Measurements from ENCODE around the gene TNRC18.
"Not testable (repeated sequence)": the region's sequence is repeated elsewhere in the genome, so short reads cannot be mapped to it uniquely, and the experiment has no call there.

TNRC18 gene

DNA sequence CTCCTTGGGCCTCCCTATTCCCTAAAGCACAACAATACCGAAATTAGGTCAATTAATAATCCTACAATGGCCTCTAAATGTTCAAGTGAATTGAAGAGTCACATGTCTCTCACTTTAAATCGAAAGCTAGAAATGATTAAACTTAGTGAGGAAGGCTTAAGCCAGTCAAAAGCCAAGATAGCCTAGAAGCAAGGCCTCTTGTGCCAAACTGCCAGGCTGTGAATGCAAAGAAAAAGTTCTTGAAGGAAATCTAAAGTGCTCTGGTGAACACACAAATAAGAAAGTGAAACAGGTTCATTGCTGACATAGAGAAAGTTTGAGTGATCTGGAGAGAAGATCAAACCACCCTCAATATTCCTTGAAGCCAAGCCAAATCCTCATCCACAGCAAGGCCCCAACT lies 83.7 kb downstream of the TNRC18 start:
- H3K4me1 ChIP-seq (ENCODE audit: control insufficient read depth, insufficient read depth, low read length): no peaks in the 10 kb centered on the region
- 88 to 94% methylated on average over 2 of the region's 2 CpGs for WGBS, 2 experiments
- no peaks in the 10 kb centered on the region for H3K27me3 ChIP-seq (ENCODE audit: control insufficient read depth, insufficient read depth, low read length, poor library complexity, severe bottlenecking)
- no peak overlapping the region for H3K4me3 ChIP-seq (ENCODE audit: insufficient read depth, low read depth, low read length)
- peaks cover 2% of the 10 kb centered on the region for H3K9me3 ChIP-seq (ENCODE audit: control insufficient read depth, low read length)
- H3K36me3 ChIP-seq (ENCODE audit: control insufficient read depth, insufficient read depth, low read length): peaks cover 37% of the 10 kb centered on the region
- no peak overlapping the region for H3K27ac ChIP-seq (ENCODE audit: insufficient read depth, low read depth, low read length, poor library complexity, severe bottlenecking)

DNA sequence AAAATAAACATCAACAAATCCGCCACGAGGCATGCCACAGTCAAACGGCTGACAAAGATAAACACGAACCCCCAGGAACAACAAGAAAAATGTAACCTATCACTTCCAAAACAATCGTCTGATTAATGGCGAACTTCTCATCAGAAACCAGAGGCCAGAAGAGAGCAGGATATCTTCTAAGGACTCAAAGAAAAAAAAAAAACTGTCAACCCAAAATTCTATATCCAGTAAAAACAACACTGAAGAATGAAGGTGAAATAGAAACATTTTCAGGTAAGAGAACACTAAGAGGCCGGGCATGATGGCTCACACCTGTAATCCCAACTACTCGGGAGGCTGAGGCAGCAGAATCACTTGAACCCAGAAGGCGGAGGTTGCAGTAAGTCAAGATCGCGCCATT lies 86.6 kb downstream of the TNRC18 start:
- Histone ChIP-seq H3K27ac (ENCODE audit: insufficient read depth, low read depth, low read length, poor library complexity, severe bottlenecking) (no peak overlapping the region), H3K4me3 (ENCODE audit: insufficient read depth, low read depth, low read length) (no peak overlapping the region), H3K9me3 (ENCODE audit: control insufficient read depth, low read length) (no peaks in the 10 kb centered on the region), H3K36me3 (ENCODE audit: control insufficient read depth, insufficient read depth, low read length) (peaks cover 9% of the 10 kb centered on the region), H3K4me1 (ENCODE audit: control insufficient read depth, insufficient read depth, low read length) (no peaks in the 10 kb centered on the region), H3K27me3 (ENCODE audit: control insufficient read depth, insufficient read depth, low read length, poor library complexity, severe bottlenecking) (no peaks in the 10 kb centered on the region)
- 93% methylated on average over 11 of the region's 11 CpGs for WGBS, 2 experiments

DNA sequence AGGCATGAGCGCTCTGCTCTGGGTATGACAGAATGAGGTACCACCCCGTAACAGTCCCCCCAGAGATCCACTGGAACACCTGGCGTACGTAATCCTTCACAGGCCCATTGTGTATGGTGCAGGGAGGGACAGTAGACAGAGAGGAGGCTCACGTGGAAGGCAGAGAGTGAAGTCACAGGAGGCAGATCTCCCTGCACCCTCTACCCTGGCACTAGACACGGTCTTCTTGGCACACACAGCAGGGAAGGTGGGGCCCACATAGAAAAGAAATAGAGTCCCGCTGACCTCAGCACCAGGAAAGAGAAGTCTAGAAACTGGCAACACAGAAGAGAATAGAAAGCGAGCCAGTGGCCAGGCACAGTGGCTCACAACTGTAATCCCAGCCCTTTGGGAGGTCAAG lies 89.0 kb downstream of the TNRC18 start:
- H3K9me3 ChIP-seq (ENCODE audit: control insufficient read depth, low read length): no peaks in the 10 kb centered on the region
- H3K27me3 ChIP-seq (ENCODE audit: control insufficient read depth, insufficient read depth, low read length, poor library complexity, severe bottlenecking): no peaks in the 10 kb centered on the region
- no peak overlapping the region for H3K4me3 ChIP-seq (ENCODE audit: insufficient read depth, low read depth, low read length)
- no peak overlapping the region for H3K27ac ChIP-seq (ENCODE audit: insufficient read depth, low read depth, low read length, poor library complexity, severe bottlenecking)
- no peaks in the 10 kb centered on the region for H3K4me1 ChIP-seq (ENCODE audit: control insufficient read depth, insufficient read depth, low read length)
- peaks cover 9% of the 10 kb centered on the region for H3K36me3 ChIP-seq (ENCODE audit: control insufficient read depth, insufficient read depth, low read length)
- 94 to 95% methylated on average over 8 of the region's 8 CpGs for WGBS, 2 experiments

DNA sequence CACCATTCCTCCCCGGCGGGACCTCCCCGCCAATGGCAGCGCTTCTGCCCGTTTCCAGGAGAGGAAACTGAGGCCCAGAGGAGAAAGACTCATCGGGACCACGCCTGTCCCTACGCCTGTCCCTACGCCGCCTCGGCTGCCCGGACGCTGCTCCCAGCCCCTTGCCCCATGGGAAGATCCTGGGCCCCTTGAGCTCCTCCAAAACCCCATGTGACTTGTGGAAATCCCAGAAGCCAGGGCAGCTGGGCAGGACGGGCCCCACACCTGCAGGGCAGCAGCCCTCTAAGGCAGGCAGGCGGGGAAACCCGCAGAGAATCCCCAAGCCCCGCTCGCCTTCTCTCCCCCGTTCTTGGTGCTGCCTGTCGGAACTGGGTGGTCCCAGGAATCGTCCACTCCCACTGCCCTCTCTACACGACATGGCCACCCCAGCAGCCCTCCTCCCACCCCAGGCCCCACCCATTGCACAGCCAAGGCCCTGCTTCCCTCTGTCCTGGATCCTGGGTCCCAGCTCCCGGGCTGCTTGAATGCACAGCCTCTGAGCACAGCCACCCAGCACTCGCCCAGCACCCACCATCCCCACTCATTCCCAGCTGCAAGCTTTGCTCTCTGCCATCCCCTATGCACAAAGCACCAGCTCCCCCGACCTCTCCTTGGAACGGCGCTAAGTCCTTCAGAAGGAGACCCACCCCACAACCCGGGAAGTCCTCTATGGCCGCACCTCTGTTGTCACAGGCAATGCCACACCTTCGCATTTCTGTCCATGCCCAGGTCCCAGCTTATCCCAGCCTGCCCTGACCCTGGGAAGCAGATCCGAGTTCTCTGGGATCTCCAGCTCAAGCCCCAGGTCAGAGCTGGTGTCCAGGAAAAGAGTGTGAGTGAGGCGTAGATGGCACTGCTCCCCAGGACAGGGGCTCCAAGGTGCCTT lies 90.3 kb downstream of the TNRC18 start:
- no peak overlapping the region for H3K27ac ChIP-seq (ENCODE audit: insufficient read depth, low read depth, low read length, poor library complexity, severe bottlenecking)
- H3K4me3 ChIP-seq (ENCODE audit: insufficient read depth, low read depth, low read length): no peak overlapping the region
- H3K36me3 ChIP-seq (ENCODE audit: control insufficient read depth, insufficient read depth, low read length): peaks cover 9% of the 10 kb centered on the region
- 87 to 89% methylated on average over 32 of the region's 32 CpGs for WGBS, 2 experiments
- H3K27me3 ChIP-seq (ENCODE audit: control insufficient read depth, insufficient read depth, low read length, poor library complexity, severe bottlenecking): no peaks in the 10 kb centered on the region
- H3K4me1 ChIP-seq (ENCODE audit: control insufficient read depth, insufficient read depth, low read length): no peaks in the 10 kb centered on the region
- no peaks in the 10 kb centered on the region for H3K9me3 ChIP-seq (ENCODE audit: control insufficient read depth, low read length)

DNA sequence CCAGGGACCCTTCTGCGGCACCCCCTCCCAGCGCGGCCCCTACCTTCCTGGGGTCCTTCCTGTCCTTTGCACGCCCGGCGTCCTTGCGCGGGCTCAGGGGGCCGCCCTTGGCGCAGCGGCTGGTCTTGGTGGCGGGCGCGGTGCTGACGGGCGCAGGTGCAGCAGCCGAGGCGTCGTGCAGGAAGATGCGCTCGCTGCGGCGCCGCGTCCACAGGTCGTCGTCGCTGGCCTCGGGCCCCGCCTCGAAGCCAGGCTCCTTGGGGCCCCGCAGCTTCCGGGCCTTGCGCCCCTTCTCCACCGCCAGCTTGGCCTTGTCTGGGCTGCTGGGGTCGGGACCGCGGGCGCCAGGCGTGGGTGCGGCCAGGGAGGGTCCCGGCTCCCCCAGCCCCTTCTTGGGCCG lies 91.1 kb downstream of the TNRC18 start:
- Histone ChIP-seq H3K36me3 (ENCODE audit: control insufficient read depth, insufficient read depth, low read length) (peaks cover 9% of the 10 kb centered on the region), H3K4me1 (ENCODE audit: control insufficient read depth, insufficient read depth, low read length) (no peaks in the 10 kb centered on the region), H3K27ac (ENCODE audit: insufficient read depth, low read depth, low read length, poor library complexity, severe bottlenecking) (no peak overlapping the region), H3K9me3 (ENCODE audit: control insufficient read depth, low read length) (no peaks in the 10 kb centered on the region), H3K4me3 (ENCODE audit: insufficient read depth, low read depth, low read length) (no peak overlapping the region), H3K27me3 (ENCODE audit: control insufficient read depth, insufficient read depth, low read length, poor library complexity, severe bottlenecking) (no peaks in the 10 kb centered on the region)
- WGBS, 2 experiments: 96 to 97% methylated on average over 43 of the region's 43 CpGs

- no peaks in the 10 kb centered on the region for H3K4me1 ChIP-seq (ENCODE audit: control insufficient read depth, insufficient read depth, low read length)
- H3K27ac ChIP-seq (ENCODE audit: insufficient read depth, low read depth, low read length, poor library complexity, severe bottlenecking): no peak overlapping the region
- no peaks in the 10 kb centered on the region for H3K27me3 ChIP-seq (ENCODE audit: control insufficient read depth, insufficient read depth, low read length, poor library complexity, severe bottlenecking)
- no peaks in the 10 kb centered on the region for H3K9me3 ChIP-seq (ENCODE audit: control insufficient read depth, low read length)
- WGBS, 2 experiments: 94 to 95% methylated on average over 3 of the region's 3 CpGs
- H3K36me3 ChIP-seq (ENCODE audit: control insufficient read depth, insufficient read depth, low read length): peaks cover 4% of the 10 kb centered on the region
- no peak overlapping the region for H3K4me3 ChIP-seq (ENCODE audit: insufficient read depth, low read depth, low read length)
Observed at GRCh38 chr7:5330288-5330687, 93.3 kb downstream of the TNRC18 start.

- Histone ChIP-seq H3K9me3 (ENCODE audit: control insufficient read depth, low read length) (no peaks in the 10 kb centered on the region), H3K27ac (ENCODE audit: insufficient read depth, low read depth, low read length, poor library complexity, severe bottlenecking) (no peak overlapping the region), H3K4me1 (ENCODE audit: control insufficient read depth, insufficient read depth, low read length) (no peaks in the 10 kb centered on the region), H3K36me3 (ENCODE audit: control insufficient read depth, insufficient read depth, low read length) (peaks cover 3% of the 10 kb centered on the region), H3K27me3 (ENCODE audit: control insufficient read depth, insufficient read depth, low read length, poor library complexity, severe bottlenecking) (no peaks in the 10 kb centered on the region), H3K4me3 (ENCODE audit: insufficient read depth, low read depth, low read length) (no peak overlapping the region)
- WGBS, 2 experiments: 90 to 95% methylated on average over 10 of the region's 10 CpGs
Observed at GRCh38 chr7:5324961-5325360, 98.7 kb downstream of the TNRC18 start.

DNA sequence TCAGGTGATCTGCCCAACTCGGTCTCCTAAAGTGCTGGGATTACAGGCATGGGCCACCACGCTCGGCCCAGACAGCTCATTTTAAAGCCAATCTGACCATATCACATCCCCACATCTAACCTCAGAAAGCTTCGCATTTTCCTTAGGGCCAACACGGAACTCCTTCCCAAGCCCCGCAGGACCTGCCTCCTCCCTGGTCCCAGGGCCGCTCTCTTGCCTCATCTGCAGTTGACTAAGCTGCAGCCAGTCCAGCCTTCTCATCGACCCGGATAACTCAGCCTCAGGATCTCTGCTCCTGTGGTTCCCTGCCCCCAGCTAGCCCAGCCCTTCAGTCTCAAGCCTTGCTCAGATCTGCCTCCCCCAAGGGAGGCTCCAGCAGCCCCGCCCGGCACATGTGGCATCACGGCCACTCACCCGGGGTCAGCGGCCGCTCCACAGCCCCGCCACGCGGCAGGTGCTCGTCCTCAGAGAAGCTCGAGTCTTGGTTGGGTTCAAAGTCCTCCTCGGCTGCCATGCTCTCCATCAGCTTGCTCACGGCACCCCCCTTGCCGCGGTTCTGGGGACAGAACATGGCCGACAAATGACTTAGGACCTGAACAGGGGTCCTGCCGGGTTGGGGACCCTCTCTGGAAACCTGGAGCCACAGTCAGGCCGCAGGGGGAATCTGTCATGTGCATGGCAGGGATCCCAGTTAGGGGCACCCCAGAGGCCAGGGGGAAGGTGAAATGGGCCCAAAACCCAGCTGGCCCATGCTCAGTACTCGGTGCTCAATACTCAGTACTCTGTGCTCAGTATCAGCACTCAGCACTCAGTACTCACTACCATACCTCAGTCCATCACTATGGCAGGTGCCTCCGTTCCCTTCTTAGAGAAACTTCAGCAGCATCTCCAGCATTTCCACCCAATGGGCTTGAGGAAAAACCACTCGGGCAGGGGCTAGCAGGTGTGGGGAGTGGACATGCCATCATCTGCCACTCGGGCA lies 99.5 kb downstream of the TNRC18 start:
- not testable (repeated sequence) for H3K4me1 ChIP-seq (ENCODE audit: control insufficient read depth, insufficient read depth, low read length); H3K4me3 ChIP-seq (ENCODE audit: insufficient read depth, low read depth, low read length); H3K27ac ChIP-seq (ENCODE audit: insufficient read depth, low read depth, low read length, poor library complexity, severe bottlenecking); H3K9me3 ChIP-seq (ENCODE audit: control insufficient read depth, low read length); H3K36me3 ChIP-seq (ENCODE audit: control insufficient read depth, insufficient read depth, low read length); H3K27me3 ChIP-seq (ENCODE audit: control insufficient read depth, insufficient read depth, low read length, poor library complexity, severe bottlenecking)
- WGBS, 2 experiments: 93 to 96% methylated on average over 30 of the region's 31 CpGs

- H3K9me3 ChIP-seq (ENCODE audit: control insufficient read depth, low read length): no peaks in the 10 kb centered on the region
- no peaks in the 10 kb centered on the region for H3K27me3 ChIP-seq (ENCODE audit: control insufficient read depth, insufficient read depth, low read length, poor library complexity, severe bottlenecking)
- H3K4me3 ChIP-seq (ENCODE audit: insufficient read depth, low read depth, low read length): no peak overlapping the region
- WGBS, 2 experiments: 87 to 90% methylated on average over 28 of the region's 29 CpGs
- H3K36me3 ChIP-seq (ENCODE audit: control insufficient read depth, insufficient read depth, low read length): peaks cover 11% of the 10 kb centered on the region
- no peaks in the 10 kb centered on the region for H3K4me1 ChIP-seq (ENCODE audit: control insufficient read depth, insufficient read depth, low read length)
- H3K27ac ChIP-seq (ENCODE audit: insufficient read depth, low read depth, low read length, poor library complexity, severe bottlenecking): no peak overlapping the region
Observed at GRCh38 chr7:5322621-5323410, 100.8 kb downstream of the TNRC18 start.
